T follicular helper cell (primary cell): ENCODE results near the gene TRAPPC11.
"Not testable (repeated sequence)": the region's sequence is repeated elsewhere in the genome, so short reads cannot be mapped to it uniquely, and the experiment has no call there.

Source experiments
- DNase-seq: peaks from one replicate; pipeline ENCODE4 v3.0.0-alpha.2; 2020; ENCODE audit warnings: low read depth

The TRAPPC11 gene

DNA sequence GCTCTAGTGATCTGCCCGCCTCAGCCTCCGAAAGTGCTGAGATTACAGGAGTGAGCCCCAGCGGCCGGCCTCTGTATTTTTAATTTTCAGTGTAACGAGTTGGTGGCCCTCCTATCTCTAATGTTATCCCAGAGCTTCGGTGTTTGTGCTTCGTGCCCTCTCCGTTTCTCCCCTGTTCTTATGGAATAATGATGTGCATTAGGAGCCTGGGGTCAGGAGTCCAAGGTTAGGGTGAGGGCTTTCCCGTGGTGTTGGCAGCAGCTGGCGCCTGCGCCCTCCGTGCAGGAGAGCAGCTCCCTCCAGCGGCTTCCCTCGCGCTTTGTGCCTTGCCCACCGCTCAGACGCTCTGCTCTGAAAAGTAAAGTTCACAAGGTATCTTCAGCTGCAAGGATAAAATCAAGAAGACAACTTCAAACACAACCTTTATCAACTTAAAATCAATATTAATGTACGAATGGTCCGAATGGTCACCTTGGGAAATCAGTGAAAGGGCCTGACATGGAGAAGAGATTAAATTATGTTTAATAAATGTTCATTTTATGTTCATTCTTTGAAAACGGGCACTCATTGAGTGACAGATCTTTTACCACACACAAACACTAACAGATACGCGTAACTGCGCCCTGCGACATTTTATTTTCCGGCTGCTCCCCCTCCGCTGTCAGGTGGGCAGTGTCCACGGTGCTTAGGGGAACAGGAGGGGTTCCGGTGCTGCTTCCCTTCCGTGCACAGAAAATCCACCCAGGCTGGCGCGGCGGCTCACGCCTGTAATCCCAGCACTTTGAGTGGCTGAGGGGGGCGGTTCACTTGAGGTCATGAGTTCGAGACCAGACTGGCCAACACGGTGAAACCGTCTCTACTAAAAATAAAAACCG lies 62.4 kb downstream of the TRAPPC11 start:
- DNase-seq, result no peak

DNA sequence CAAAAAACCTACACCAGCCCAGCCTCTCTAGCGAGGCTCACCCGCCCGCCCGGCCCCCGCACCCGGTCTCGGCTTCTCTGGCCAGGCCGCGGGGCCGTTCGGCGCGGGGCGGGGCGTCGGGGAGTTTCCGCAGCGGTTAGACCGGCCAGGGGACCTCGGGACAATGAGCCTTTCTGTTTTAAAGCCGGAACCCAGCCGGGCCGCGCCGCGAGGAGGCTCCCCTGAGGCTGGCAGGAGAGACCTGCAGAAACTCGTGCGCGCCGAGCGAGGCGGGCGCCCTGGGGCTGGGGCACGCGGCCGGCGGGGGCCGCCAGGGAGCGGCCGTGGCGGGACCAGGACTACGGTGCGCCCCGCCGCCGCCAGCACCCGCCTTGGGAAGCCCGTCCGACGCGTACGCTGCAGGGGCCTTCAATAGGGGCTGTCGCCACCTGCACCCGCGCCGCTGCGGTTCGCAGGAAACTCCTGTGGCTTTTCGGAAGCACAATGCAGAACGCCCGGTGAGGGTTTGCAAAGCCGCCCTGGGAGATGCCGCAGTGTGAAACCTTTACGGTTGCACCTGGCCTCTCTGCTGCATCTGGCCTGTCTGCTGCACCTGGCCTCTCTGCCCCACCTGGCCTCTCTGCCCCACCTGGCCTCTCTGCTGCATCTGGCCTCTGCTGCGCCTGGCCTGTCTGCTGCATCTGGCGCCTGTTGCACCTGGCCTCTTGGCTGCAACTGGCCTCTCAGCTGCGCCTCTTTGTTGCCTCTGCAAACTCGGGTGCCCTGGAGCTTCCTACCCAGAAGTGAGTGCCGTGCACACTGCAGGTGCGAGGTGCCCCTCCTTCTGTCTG lies 63.9 kb downstream of the TRAPPC11 start:
- peak; percentile 19 for DNase-seq

DNA sequence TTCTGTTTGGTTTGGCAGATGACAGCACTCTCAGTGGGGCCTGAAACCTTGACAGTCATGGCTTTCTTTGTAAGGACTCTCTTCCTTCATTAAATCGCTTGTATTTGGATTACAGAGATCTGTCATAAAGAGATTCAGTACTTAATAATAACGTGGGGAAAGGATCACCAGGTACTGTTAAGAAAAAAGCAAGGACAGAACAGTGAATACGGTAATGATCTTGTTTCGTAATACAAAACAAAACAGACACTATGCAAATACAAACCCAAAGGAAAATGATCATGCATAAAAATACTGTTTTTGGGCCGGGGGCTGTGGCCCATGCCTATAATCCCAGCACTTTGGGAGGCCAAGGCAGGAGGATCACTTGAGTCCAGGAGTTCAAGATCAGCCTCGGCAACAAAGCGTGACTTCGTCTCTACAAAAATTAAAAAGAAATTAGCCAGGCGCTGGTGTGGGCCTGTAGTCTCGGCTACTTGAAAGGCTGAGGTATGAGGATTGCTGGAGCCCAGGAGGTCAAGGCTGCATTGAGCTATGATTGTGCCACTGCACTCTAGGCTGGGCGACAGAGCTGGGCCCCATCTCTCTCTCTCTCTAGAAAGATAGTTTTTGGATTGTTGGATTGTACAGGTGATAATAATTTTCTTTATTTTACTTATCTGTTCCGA lies 64.6 kb downstream of the TRAPPC11 start:
- DNase-seq, result no peak

- not testable (repeated sequence) for DNase-seq
These were observed 66.5 kb downstream of the TRAPPC11 start for GRCh38 chr4:183725585-183725984.

DNA sequence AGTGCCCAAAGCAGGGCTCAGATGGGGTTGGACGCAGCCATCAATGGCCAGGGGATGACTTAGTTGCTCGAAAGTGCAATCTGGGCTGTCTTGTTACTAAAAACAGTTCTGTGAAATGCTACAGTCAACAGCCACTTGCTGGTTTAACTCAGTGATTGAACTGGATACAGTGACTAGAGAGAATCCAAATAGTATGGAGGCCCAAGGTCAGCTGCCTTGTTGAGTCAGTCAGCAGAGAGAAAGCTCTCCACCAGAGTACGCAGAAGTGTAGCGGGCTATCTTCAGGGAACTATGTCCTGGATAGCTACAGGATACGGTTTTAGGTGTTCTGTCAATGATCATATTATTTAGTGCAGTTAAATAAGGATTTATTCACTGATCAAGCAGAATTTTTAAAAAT lies 68.4 kb downstream of the TRAPPC11 start:
- no peak for DNase-seq

DNA sequence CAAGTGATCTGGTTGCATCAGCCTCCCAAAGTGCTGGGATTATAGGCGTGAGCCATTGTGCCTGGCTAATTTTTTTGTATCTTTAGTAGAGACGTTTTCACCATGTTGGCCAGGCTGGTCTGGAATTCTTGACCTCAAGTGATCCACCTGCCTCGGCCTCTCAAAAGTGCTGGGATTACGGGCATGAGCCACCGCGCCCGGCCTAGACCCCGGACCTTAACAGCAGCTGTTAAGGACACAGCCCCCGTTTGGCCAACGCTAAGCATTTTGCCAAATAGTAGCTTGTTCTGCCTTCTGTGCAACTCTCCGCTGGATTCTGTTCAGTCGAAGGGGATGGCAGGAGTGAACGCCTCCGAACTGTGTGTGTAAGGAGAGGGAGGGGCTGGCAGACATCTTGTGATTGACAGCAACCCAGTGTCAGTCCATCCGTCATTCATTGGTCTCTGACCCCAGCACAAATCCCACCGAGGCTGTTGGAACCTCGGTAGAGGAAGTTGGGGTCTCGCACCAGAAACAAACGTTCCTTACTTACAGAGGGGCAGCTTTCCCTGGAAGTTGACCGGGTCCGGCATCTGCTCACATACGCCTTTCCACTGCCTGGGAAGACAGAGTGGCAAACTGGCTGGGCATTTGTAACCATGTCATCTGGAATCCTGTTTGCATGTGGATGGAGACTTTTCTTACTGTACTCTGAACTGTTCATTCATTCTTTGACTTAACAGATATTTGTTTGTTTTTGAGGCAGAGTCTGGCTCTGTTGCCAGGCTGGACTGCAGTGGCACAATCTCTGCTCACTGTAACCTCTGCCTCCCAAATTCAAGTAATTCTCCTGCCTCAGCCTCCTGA lies 69.4 kb downstream of the TRAPPC11 start:
- no peak for DNase-seq

GRCh38 chr4:183729069-183729406 lies 69.9 kb downstream of the TRAPPC11 start:
- no peak for DNase-seq

GRCh38 chr4:183729430-183730328 lies 70.6 kb downstream of the TRAPPC11 start:
- no peak for DNase-seq

GRCh38 chr4:183732296-183732695 lies 73.2 kb downstream of the TRAPPC11 start:
- no peak for DNase-seq

DNA sequence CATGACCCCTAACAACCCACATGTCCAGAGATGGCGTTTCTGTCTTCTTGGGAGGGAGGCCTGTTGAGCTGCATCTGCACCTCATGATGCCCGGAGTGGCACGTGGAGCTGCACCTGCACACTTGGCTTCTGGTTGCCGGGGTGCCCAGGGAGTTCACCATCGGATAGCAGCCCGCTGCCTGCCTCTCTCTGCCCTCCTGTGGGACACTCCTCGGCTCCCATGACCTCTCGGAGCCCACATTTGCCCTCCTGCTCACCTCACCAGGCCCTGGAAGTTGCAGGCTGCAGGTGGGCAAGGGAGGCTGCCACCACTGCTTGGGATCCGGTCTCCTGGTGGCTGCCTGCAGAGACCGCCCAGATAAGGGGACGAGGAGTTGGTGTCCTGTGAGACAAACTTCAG lies 74.1 kb downstream of the TRAPPC11 start:
- DNase-seq, result no peak

DNA sequence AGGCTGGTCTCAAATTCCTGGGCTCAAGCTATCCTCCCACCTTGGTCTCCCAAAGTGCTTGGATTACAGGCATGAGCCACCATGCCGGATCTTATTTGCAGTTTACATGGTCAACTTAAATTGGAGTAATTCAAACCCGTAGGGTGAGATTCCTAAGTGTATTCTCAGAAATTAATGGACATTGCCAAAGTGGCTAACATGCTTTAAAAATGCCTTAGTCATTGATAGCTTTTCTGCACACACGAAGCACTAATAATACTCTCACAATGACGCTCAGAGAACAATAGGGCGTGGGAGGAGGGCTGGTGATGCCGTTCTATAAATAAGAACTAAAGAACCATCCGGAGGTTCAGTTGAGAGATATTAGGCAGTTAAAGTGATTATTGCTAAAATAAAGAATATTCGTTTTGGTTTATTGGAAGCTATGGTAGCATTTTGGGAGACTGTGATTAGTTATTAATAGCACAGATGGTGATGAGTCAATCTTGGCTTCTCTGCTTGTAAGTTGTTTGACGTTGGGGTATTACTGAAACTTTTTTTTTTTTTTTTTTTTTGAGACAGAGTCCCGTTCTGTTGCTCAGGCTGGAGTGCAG lies 79.1 kb downstream of the TRAPPC11 start:
- no peak for DNase-seq

GRCh38 chr4:183738961-183739360 lies 79.9 kb downstream of the TRAPPC11 start:
- DNase-seq, result no peak

- DNase-seq, result no peak
These were observed 87.5 kb downstream of the TRAPPC11 start for GRCh38 chr4:183746305-183747229.

DNA sequence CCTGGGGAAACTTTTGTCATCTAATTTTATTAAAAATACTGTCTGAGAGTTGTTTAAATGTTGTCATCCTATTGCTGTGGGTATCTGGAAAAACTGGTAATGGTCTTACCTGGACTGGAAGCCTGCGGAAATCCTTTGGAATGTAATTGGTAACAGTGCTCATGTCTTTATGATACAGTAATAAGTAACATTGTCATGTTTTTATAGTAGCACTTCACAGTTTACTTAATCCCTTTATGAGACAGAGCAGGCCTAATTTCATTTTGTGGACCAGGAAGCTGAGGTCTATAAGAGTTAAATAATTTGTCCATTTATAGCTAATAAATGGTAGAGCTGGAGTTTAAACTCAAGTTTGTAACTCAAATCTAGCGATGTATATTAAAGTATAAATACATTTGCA lies 88.3 kb downstream of the TRAPPC11 start:
- no peak for DNase-seq

DNA sequence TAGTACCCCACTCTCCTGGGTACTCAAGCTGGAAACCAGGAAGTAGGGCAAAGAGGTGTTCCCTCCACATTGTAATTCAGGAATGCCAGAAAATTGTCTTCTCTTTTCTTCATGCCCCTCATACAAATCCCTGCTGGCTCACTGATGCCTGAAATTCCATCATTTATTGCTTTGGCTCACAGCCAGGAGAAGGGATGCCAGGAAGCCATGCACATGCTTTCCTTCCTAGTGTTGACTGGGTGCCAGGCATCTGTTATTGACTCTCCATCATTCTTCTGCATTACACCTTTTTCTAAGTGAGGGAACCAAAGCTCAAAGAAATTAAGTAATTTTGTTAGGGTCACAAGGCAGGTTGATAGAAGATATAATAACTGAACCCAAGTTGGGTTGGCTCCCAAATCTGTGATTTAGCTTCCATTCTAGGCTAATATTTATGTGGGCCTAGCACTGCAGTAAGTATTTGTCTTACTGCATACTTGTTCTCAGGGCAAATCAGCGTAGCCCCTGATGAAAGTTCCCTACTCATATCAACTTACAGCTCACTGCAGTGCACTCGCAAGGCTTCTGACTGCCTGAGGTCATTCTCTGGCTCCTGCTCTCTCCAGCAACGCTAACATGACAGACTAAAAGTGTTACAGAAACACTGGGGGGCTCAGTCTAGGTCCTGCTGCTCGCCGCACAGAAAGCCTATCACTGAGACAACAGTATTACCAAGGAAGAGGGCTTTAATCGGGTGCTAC lies 89.0 kb downstream of the TRAPPC11 start:
- DNase-seq, result no peak

DNA sequence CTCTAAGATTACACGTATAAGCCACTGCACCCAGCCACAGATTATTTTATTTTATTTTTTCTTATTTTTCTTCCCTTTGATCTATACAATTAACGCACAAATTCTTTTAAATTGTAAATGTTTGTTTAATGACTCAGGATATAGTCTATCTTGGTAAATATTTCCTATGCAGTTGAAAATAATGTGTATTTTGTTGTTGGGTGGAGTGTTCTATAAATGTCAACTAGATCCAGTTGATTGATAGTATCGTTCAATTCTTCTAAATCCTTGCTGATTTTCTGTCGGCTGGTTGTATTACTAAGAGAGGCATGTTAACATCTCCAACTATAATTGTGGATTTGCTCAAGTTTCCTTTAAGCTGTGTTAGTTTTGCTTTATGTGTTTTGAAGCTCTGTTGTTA lies 92.0 kb downstream of the TRAPPC11 start:
- no peak for DNase-seq

GRCh38 chr4:183755596-183755995 lies 96.5 kb downstream of the TRAPPC11 start:
- DNase-seq, result no peak

GRCh38 chr4:183757060-183757459 lies 98.0 kb downstream of the TRAPPC11 start:
- no peak for DNase-seq
